ENCODE measurements around the gene ANO1. TPM values are rescaled to one million over a fixed set of nuclear protein-coding genes. Genes with fewer than 3 reads are reported as not detected.
A peak's percentile ranks its signal among the peaks of the same experiment; 100 is the strongest.

ANO1 gene
- total and polyA plus RNA-seq, 2 of the 8 experiments (the other 6 are each of a cell fraction or from before 2014, with no cell fraction given), result 4.7 to 5.0 TPM

GRCh38 chr11:70066628-70067027, 11.5 kb upstream of the ANO1 start:
- Histone ChIP-seq H3K27ac (ENCODE audit: low read depth, low read length) (no peak overlapping the region), H4K20me1 (replicated peaks in 1 of 2; ENCODE audit: control insufficient read depth in 1 of 2, insufficient read depth in 2 of 2, low read length in 2 of 2) (no peaks in the 10 kb centered on the region), H3K9me3 (ENCODE audit: insufficient read depth in 2 of 2, low read depth in 1 of 2, low read length in 1 of 2) (no peaks in the 10 kb centered on the region), H3K36me3 (ENCODE audit: control insufficient read depth in 2 of 4, insufficient read depth in 4 of 4, low read length in 3 of 4) (no peaks in the 10 kb centered on the region), H3K4ac (replicated peaks; ENCODE audit: insufficient read length, low read depth, low read length) (no peak overlapping the region), H3K4me2 (ENCODE audit: insufficient read depth in 1 of 2, low read depth in 2 of 2, low read length in 2 of 2) (no peak overlapping the region), H3K79me1 (ENCODE audit: low read depth, low read length) (no peaks in the 10 kb centered on the region), H3K27me3 (replicated peaks in 1 of 4; ENCODE audit: control insufficient read depth in 3 of 4, extremely low read depth in 1 of 4, insufficient read depth in 3 of 4, low read length in 3 of 4) (peaks cover 0 to 7% (median 0%) of the 10 kb centered on the region in 4 experiments; a peak in 1 of 7 replicates), H3K23me2 (ENCODE audit: low read depth, low read length) (no peaks in the 10 kb centered on the region), H2BK120ac (replicated peaks; ENCODE audit: low read depth, low read length) (no peak overlapping the region), H2BK20ac (ENCODE audit: low read length) (0 out of 2 replicates have a peak overlapping the region, but pooled peaks have one; percentile 43), H4K8ac (ENCODE audit: extremely low read depth, insufficient read depth, low read length) (no peak overlapping the region; the same call in 1 of the 2 replicates), H4K5ac (ENCODE audit: insufficient read length, low read depth, low read length) (no peak overlapping the region), H3K23ac (ENCODE audit: insufficient read length) (no peak overlapping the region), H2BK5ac (ENCODE audit: low read depth, low read length) (no peak overlapping the region), H3K4me1 (replicated peaks in 1 of 4; ENCODE audit: control insufficient read depth in 3 of 4, insufficient read depth in 4 of 4, low read length in 3 of 4) (peaks cover 5 to 26% (median 9%) of the 10 kb centered on the region in 4 experiments), H3K14ac (ENCODE audit: insufficient read length) (no peak overlapping the region), H3K4me3 (ENCODE audit: extremely low read depth in 1 of 4, insufficient read depth in 2 of 4, low read depth in 3 of 4, low read length in 4 of 4) (no peak overlapping the region), H3K18ac (ENCODE audit: extremely low read depth, low read length) (no peak overlapping the region), H2AFZ (ENCODE audit: low read length) (no peak overlapping the region), H3K79me2 (ENCODE audit: control insufficient read depth in 1 of 2, insufficient read depth in 2 of 2, low read length in 2 of 2) (no peaks in the 10 kb centered on the region), H2BK15ac (ENCODE audit: low read length) (no peak overlapping the region), H4K91ac (replicated peaks; ENCODE audit: insufficient read length, low read length) (no peak overlapping the region), H2BK12ac (ENCODE audit: low read depth, low read length) (0 out of 2 replicates have a peak overlapping the region, but pooled peaks have one; percentile 43), H3K56ac (replicated peaks; ENCODE audit: insufficient read length, low read depth, low read length) (no peak overlapping the region), H3K9ac (replicated peaks in 1 of 4; ENCODE audit: extremely low read depth in 1 of 4, low read depth in 3 of 4, low read length in 3 of 4) (no peak overlapping the region), H2AK5ac (ENCODE audit: low read depth, low read length) (no peak overlapping the region)
- 99% methylated on average over 7 of the region's 13 CpGs; no CpG with 5 or more reads in 1 of the 2 experiments for WGBS, 2 experiments (ENCODE audit: extremely low coverage in 1 of 2, insufficient coverage in 1 of 2, insufficient read length in 1 of 2, insufficient replicate concordance in 2 of 2, low coverage in 1 of 2, low lambda C conversion rate in 2 of 2, missing lambda C conversion rate in 1 of 2)
- DNase-seq (ENCODE audit: low read depth in 1 of 2, low spot score in 2 of 2) (no peak), FAIRE-seq (no peak)
- CTCF ChIA-PET (ENCODE audit: partially characterized antibody), result interaction anchor here (1.2 to 2.9 kb wide), 2 partner anchors 17 to 74 kb away, joined by 3 to 10 read pairs; no protein-coding TSS in a partner anchor
- POLR2A ChIA-PET (ENCODE audit: partially characterized antibody), result no interaction called here
- TF ChIP-seq KDM5A (IDR thresholded peaks at IDR 0.05; ENCODE audit: low read length) (no peak), RAD21 (IDR thresholded peaks at IDR 0.05 in 1 of 2, conservative IDR thresholded peaks at IDR 0.05 in 1 of 2; ENCODE audit: low read depth in 2 of 2, low read length in 2 of 2) (no peak), SRF (IDR thresholded peaks at IDR 0.05; ENCODE audit: low read depth, low read length) (no peak), ATF2 (IDR thresholded peaks at IDR 0.05; ENCODE audit: low read length) (no peak), SP1 (IDR thresholded peaks at IDR 0.05; ENCODE audit: low read depth, low read length) (no peak), TEAD4 (IDR thresholded peaks at IDR 0.05; ENCODE audit: low read depth, low read length) (no peak), EGR1 (IDR thresholded peaks at IDR 0.05; ENCODE audit: borderline replicate concordance, low read depth, low read length) (no peak), BRCA1 (IDR thresholded peaks at IDR 0.05; ENCODE audit: low read depth, low read length) (no peak), NRF1 (IDR thresholded peaks at IDR 0.05; ENCODE audit: low read depth, low read length) (no peak), SIX5 (IDR thresholded peaks at IDR 0.05; ENCODE audit: low read depth, low read length) (no peak), MAFK (IDR thresholded peaks at IDR 0.05; ENCODE audit: low read depth, low read length) (no peak), JUND (IDR thresholded peaks at IDR 0.05; ENCODE audit: low read length) (no peak), POU5F1 (IDR thresholded peaks at IDR 0.05; ENCODE audit: low read depth, low read length) (no peak), CBX5 (IDR thresholded peaks at IDR 0.05; ENCODE audit: low read depth, low read length) (no peak)
